GM12891 (cell line): ENCODE results near the gene VWA8.

Experiments
- PAX5 ChIP-seq: IDR thresholded peaks from 2 replicates; pipeline ENCODE4 v1.6.1; 2011; ENCODE audit warnings: low read length, moderate library complexity, mild to moderate bottlenecking; ENCODE audit not compliant: insufficient read depth, severe bottlenecking
- POLR2A ChIP-seq: IDR thresholded peaks from 2 replicates; pipeline ENCODE4 v1.6.1; 2011; ENCODE audit warnings: low read depth, low read length, control low read depth
- POLR2AphosphoS5 ChIP-seq: IDR thresholded peaks from 2 replicates; pipeline ENCODE4 v1.6.1; 2011; ENCODE audit warnings: low read depth, low read length, control low read depth
- POU2F2 ChIP-seq: IDR thresholded peaks from 2 replicates; pipeline ENCODE4 v1.6.1; 2011; ENCODE audit warnings: low read depth, mild to moderate bottlenecking, control low read depth, low read length, moderate library complexity
- SPI1 ChIP-seq: IDR thresholded peaks from 2 replicates; pipeline ENCODE4 v1.6.1; 2011; ENCODE audit warnings: low read depth, low read length, control low read depth
- TAF1 ChIP-seq: IDR thresholded peaks from 2 replicates; pipeline ENCODE4 v1.6.1; 2011; ENCODE audit warnings: low read depth, low read length, control low read depth

- TF ChIP-seq POLR2A = no peak
- no peak for TF ChIP-seq TAF1
- TF ChIP-seq POLR2AphosphoS5 = no peak
- TF ChIP-seq SPI1 = no peak
- no peak for TF ChIP-seq POU2F2
- no peak for TF ChIP-seq PAX5
These were observed 372.5 kb downstream of the VWA8 start for GRCh38 chr13:41588448-41588847.
